ENCODE measurements around the gene TTC16. TPM values are rescaled to one million over a fixed set of nuclear protein-coding genes. Genes with fewer than 3 reads are reported as not detected.

Gene TTC16
- total RNA-seq, 3 donors from 2014 or later = under 0.01 to 0.59 (median 0.16) TPM

DNA sequence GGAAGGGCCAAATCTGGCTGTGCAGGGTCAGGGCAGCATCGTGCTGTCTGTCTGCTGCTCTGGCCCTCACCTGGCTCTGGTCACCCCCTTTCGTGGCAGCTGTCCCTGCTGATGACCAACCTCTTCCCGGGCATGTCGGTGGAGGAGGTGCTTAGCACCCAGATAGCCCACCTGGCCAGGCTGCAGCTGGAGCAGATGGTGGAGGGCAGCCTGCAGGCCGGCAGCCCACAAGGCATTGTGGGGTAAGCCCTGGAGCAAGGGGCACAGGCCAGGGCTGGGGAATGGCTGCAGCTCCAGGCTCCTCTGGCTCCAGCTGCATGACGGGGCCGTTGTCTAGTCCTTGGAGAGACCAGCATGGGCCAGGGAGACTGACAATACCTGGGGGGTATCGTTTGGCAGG, 11.0 kb downstream of the TTC16 start:
- intact Hi-C loops (cut with DNase I; ENCODE audit: low total_unique reads) = no loop called here
- no peaks in the 10 kb centered on the region for H3K36me3 ChIP-seq
- no peaks in the 10 kb centered on the region for H3K4me1 ChIP-seq
- TF ChIP-seq POLR2A (IDR thresholded peaks at IDR 0.05) = no peak
- TF ChIP-seq, protein P1, sequence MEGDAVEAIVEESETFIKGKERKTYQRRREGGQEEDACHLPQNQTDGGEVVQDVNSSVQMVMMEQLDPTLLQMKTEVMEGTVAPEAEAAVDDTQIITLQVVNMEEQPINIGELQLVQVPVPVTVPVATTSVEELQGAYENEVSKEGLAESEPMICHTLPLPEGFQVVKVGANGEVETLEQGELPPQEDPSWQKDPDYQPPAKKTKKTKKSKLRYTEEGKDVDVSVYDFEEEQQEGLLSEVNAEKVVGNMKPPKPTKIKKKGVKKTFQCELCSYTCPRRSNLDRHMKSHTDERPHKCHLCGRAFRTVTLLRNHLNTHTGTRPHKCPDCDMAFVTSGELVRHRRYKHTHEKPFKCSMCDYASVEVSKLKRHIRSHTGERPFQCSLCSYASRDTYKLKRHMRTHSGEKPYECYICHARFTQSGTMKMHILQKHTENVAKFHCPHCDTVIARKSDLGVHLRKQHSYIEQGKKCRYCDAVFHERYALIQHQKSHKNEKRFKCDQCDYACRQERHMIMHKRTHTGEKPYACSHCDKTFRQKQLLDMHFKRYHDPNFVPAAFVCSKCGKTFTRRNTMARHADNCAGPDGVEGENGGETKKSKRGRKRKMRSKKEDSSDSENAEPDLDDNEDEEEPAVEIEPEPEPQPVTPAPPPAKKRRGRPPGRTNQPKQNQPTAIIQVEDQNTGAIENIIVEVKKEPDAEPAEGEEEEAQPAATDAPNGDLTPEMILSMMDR (IDR thresholded peaks at IDR 0.05) = no peak
- no peak for TF ChIP-seq POLR2AphosphoS5 (IDR thresholded peaks at IDR 0.05)
- no peak overlapping the region for H3K4me3 ChIP-seq
- H3K9me3 ChIP-seq = no peaks in the 10 kb centered on the region
- no peaks in the 10 kb centered on the region for H3K27me3 ChIP-seq
- H3K27ac ChIP-seq = no peak overlapping the region
- no peak for DNase-seq (ENCODE audit: low spot score in 2 of 2)

DNA sequence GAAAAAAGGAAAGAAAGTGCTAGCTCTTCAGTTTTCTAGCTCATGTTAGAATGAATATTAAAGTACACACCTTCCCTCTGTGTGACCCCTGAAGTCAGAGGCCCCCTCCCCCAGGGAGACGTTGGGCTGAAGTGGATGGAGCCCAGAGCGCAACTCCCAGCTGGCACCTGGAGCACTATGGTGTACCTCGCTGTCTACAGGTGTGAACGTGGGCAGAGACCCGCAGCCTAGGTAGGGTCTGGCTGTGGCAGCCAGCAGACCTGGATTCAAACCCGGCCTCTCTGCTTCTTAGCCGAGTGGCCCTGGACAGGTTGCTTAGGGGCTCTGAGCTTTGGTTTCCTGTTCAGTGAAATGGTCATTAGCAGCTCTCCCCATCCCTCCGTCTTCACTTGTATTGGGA, 12.9 kb downstream of the TTC16 start:
- H3K36me3 ChIP-seq = no peaks in the 10 kb centered on the region
- intact Hi-C loops (cut with DNase I; ENCODE audit: low total_unique reads) = no loop called here
- no peaks in the 10 kb centered on the region for H3K9me3 ChIP-seq
- DNase-seq (ENCODE audit: low spot score in 2 of 2) = no peak
- H3K4me1 ChIP-seq = no peaks in the 10 kb centered on the region
- H3K4me3 ChIP-seq = no peak overlapping the region
- TF ChIP-seq POLR2A (IDR thresholded peaks at IDR 0.05) (no peak), POLR2AphosphoS5 (IDR thresholded peaks at IDR 0.05) (no peak)
- TF ChIP-seq, protein P1 (IDR thresholded peaks at IDR 0.05) = no peak
- no peaks in the 10 kb centered on the region for H3K27me3 ChIP-seq
- no peak overlapping the region for H3K27ac ChIP-seq

DNA sequence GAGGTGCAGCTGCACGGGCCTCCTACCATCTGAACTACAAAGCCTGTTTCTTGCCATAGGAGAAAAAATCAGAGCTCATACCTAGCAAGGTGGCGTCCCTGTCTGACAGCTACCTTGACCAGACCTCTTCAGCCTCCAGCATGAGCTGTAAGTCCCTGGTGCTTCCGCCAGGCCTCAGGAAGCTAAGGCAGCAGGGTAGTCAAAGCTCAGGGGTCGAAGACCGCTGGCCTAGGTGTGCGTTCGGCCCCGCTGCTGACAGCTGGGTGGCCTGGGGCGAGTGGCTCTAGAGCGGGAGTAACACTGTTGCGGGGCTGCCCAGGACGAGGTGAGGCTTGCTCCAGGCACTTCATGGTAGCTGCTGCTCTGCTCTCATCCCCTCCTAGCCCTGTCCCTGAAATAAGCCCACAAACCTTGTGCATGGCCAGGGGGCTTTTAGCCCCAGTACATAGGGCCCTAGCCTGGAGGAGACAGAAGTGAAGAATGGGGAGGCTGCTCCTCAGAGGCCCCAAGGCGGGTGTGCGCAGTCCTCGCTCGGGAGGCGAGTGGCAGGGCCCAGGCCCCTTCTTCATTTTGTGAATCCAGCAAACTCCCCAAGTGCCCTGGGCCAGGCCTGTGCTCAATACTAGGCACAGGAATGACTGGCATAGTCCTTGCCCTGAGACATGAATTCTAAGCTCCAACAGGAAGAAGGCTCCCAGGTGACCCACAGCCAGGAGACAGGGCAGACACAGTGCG, 13.8 kb downstream of the TTC16 start:
- intact Hi-C loops (cut with DNase I; ENCODE audit: low total_unique reads) = loop anchor here (5.0 to 10.0 kb wide), 2 partner anchors 55 to 142 kb away; partner anchors contain the start of gene CDK9
- H3K27ac ChIP-seq = no peak overlapping the region
- peaks cover 0 to 5% of the 10 kb centered on the region in 2 donors for H3K4me1 ChIP-seq
- no peaks in the 10 kb centered on the region for H3K36me3 ChIP-seq
- TF ChIP-seq, protein P1 (IDR thresholded peaks at IDR 0.05) = no peak
- TF ChIP-seq POLR2A (IDR thresholded peaks at IDR 0.05) (no peak), POLR2AphosphoS5 (IDR thresholded peaks at IDR 0.05) (no peak)
- no peak for DNase-seq (ENCODE audit: low spot score in 2 of 2)
- no peaks in the 10 kb centered on the region for H3K27me3 ChIP-seq
- H3K4me3 ChIP-seq = no peak overlapping the region
- no peaks in the 10 kb centered on the region for H3K9me3 ChIP-seq

DNA sequence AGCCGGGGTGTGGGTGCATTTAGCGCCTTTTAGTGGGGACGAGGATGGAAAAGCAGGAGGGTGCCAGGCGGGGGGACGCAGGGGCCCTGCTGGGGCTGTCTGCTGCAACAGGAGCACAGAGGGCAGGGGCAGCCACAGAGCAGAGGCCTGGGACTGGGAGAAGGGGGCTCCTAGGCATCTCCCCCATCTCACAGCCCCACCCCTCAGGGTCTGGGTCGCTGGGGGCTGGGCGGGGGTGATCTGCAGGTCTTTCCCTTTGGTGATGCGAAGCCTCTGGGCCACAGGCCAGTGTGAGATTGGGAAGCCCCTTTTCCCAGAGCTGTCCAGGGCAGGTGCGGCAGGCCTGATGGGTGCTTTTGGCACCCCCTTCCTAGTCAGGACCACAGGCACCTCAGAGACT, 14.4 kb downstream of the TTC16 start:
- no peak for DNase-seq (ENCODE audit: low spot score in 2 of 2)
- Histone ChIP-seq H3K27ac (no peak overlapping the region), H3K4me1 (peaks cover 0 to 5% of the 10 kb centered on the region in 2 donors), H3K27me3 (no peaks in the 10 kb centered on the region), H3K36me3 (no peaks in the 10 kb centered on the region), H3K9me3 (no peaks in the 10 kb centered on the region), H3K4me3 (no peak overlapping the region)
- TF ChIP-seq POLR2AphosphoS5 (IDR thresholded peaks at IDR 0.05) (no peak), POLR2A (IDR thresholded peaks at IDR 0.05) (no peak)
- TF ChIP-seq, protein P1 (IDR thresholded peaks at IDR 0.05) = no peak
- intact Hi-C loops (cut with DNase I; ENCODE audit: low total_unique reads) = loop anchor here (5.0 to 10.0 kb wide), 2 partner anchors 55 to 143 kb away; partner anchors contain the start of gene CDK9

DNA sequence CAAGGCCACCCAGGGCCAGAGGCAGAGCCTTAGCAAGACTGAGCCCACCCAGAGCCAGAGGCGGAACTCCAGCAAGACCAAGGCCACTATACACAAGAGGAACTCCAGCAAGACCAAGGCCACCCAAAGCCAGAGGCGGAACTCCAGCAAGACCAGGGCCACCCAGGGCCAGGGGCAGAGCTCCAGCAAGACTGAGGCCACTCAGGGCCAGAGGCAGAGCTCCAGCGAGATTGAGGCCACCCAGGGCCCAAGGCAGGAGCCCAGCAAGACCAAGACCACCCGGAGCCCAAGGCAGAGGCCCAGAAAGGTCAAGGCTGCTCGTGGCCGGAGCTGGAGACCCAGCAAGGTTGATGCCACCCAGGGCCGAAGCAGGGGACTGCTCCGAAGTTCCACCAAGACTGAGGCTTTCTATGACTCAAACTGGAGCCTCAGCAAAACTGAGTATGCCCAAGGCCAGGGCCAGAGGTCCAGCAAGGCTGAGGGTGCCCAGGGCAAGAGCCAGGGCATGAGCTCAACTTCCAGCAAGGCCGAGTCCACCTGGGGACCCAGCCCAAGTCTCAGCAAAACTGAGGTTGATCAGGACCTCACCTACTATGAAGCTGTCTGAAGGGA, 15.0 kb downstream of the TTC16 start:
- TF ChIP-seq POLR2AphosphoS5 (IDR thresholded peaks at IDR 0.05) = no peak
- intact Hi-C loops (cut with DNase I; ENCODE audit: low total_unique reads) = loop anchor here (5.0 to 10.0 kb wide), 2 partner anchors 54 to 144 kb away; partner anchors contain the start of gene CDK9
- Histone ChIP-seq H3K36me3 (no peaks in the 10 kb centered on the region), H3K4me1 (peaks cover 0 to 5% of the 10 kb centered on the region in 2 donors), H3K4me3 (no peak overlapping the region), H3K9me3 (no peaks in the 10 kb centered on the region), H3K27ac (no peak overlapping the region), H3K27me3 (no peaks in the 10 kb centered on the region)
- DNase-seq (ENCODE audit: low spot score in 2 of 2) = no peak
